ENCODE measurements around the gene FXN.

FXN gene

DNA sequence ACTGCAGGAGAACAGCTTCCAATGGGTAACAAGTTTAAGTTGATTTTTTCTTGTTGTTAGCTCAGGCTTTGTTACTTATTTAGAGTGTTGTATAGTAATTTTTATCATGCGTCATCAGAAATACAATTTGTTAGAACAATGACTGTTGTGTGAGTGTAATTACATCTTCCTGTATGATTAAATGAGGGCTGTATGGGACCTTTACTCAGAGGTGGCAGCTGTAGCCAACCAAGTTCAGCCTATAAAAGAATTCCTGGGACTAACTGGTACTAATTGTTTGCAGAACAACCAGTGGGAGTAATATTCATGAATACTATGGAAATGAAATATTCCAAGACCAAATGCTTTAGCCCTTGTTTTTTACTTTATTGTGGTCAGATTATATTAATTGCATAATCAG, 107.7 kb downstream of the FXN start:
- no peak for DNase-seq

GRCh38 chr9:69145144-69145715, 109.7 kb downstream of the FXN start:
- DNase-seq, result no peak

GRCh38 chr9:69147041-69147834, 111.7 kb downstream of the FXN start:
- DNase-seq, result no peak

DNA sequence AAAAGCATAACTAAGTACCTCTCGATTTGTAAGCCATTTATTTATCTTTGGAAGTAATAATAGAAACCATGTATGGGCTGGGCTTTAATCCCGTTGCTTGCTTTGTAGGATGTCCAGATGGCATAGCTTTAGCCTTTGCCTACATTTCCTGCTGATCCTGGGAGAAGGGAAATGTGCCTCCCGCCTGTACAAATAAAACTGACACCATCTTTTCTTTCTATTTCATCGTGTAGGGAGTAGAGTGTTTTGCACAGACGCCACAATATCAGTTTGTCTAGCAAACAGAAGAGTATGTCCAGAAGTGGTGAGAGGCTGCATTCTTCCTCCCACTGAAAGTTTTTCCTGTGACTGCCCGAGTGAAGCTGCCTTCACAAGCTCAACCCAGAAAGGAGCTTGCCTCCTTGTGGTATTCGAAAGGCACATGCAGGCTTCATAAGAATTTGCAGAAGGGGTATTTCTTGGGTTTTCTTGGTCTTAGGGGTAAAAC, 113.8 kb downstream of the FXN start:
- peak in 4 of 14 donors; percentile 7 to 13 (median 7) for DNase-seq
